Measurements from ENCODE around the gene SHLD2.

DNA sequence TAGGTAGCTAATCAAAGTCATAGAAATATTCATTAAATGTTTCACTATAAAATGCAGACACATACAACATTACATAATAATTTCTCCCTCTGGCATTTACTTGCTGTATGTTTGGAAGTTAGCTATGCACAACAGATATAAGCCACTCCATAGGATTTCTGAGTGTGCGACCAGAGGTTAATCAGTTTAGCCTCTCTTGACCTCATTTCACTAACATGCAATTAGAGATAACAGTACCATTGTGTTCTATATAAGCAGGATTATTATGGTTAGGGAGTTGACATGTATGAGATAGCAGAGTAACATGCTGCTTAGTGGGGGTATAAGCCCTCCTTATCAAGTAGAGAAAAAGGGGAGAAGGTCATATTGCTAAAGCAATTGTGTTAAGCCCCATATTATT is 26.7 kb upstream of the SHLD2 start:
- TF ChIP-seq, protein P1, sequence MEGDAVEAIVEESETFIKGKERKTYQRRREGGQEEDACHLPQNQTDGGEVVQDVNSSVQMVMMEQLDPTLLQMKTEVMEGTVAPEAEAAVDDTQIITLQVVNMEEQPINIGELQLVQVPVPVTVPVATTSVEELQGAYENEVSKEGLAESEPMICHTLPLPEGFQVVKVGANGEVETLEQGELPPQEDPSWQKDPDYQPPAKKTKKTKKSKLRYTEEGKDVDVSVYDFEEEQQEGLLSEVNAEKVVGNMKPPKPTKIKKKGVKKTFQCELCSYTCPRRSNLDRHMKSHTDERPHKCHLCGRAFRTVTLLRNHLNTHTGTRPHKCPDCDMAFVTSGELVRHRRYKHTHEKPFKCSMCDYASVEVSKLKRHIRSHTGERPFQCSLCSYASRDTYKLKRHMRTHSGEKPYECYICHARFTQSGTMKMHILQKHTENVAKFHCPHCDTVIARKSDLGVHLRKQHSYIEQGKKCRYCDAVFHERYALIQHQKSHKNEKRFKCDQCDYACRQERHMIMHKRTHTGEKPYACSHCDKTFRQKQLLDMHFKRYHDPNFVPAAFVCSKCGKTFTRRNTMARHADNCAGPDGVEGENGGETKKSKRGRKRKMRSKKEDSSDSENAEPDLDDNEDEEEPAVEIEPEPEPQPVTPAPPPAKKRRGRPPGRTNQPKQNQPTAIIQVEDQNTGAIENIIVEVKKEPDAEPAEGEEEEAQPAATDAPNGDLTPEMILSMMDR (IDR thresholded peaks at IDR 0.05) = no peak
- no peak for TF ChIP-seq POLR2A (IDR thresholded peaks at IDR 0.05)
